Erythroblast (primary cell): ENCODE data around the gene DAGLA.

Source experiments
- GATA1 ChIP-seq: IDR thresholded peaks from 2 replicates; pipeline ENCODE4 v1.6.1; 2011; ENCODE audit warnings: low read depth, mild to moderate bottlenecking, control low read depth, low read length, moderate library complexity
- POLR2A ChIP-seq: IDR thresholded peaks from 2 replicates; pipeline ENCODE4 v1.6.1; 2011; ENCODE audit warnings: mild to moderate bottlenecking, low read length

GRCh38 chr11:61754534-61755482 is 74.6 kb downstream of the DAGLA start:
- no peak for TF ChIP-seq POLR2A
- no peak for TF ChIP-seq GATA1
